Smooth muscle cell of the coronary artery (primary cell): Measurements from ENCODE around the gene LCN15. TPM values are rescaled to one million over a fixed set of nuclear protein-coding genes. Genes with fewer than 3 reads are reported as not detected.

ENCODE experiments used
- total RNA-seq: library from RNA; depleted of rRNA; stranded (reverse); fragments of >200 nt; gene quantifications from 2 replicates; pipeline ENCODE4 v1.2.3, GENCODE V29; 2014; ENCODE audit warnings: low replicate concordance

The LCN15 gene
- total RNA-seq = not detected in 2 replicates

GRCh38 chr9:136764301-136764891 lies at the start of gene LCN15:
Gene LCN15 (minus strand): TSS chr9:136764518. CDS start chr9:136764488, 30 bp downstream.

GRCh38 chr9:136807281-136808074 lies 43.2 kb upstream of the LCN15 start, which contains the start of gene RABL6:
Gene RABL6 (plus strand): TSS chr9:136807948. CDS start chr9:136808197, 249 bp downstream.

GRCh38 chr9:136796238-136796774 lies 32.0 kb upstream of the LCN15 start, which contains the start of gene CCDC183:
Gene CCDC183 (plus strand): TSS chr9:136796338. CDS start chr9:136796398, 60 bp downstream.

GRCh38 chr9:136790640-136791515 lies 26.6 kb upstream of the LCN15 start, which contains the start of gene TMEM141:
Gene TMEM141 (plus strand): TSS chr9:136791344. CDS start chr9:136791371, 27 bp downstream.

GRCh38 chr9:136748201-136748600 lies 16.1 kb downstream of the LCN15 start, which contains the start of gene LCN6:
Gene LCN6 (minus strand): TSS chr9:136748525. CDS start chr9:136748483, 42 bp downstream.

GRCh38 chr9:136742591-136743391 lies 21.5 kb downstream of the LCN15 start, which contains the start of gene LCN10:
Gene LCN10 (minus strand): TSS chr9:136742940. CDS start chr9:136742903, 37 bp downstream.

GRCh38 chr9:136711751-136712689 lies 52.3 kb downstream of the LCN15 start, which contains the start of gene DIPK1B:
Gene DIPK1B (plus strand): TSS chr9:136712572. CDS start chr9:136712666, 94 bp downstream.

Other genes starting within 250 kb of the LCN15 start
- gene NOTCH1, start 218.5 kb downstream of the LCN15 start, total RNA-seq = 11.8 and 12.8 TPM in 2 replicates
- 16.5 and 38.5 TPM in 2 replicates for gene EGFL7, start 101.6 kb downstream of the LCN15 start, total RNA-seq
- gene AGPAT2, start 77.1 kb downstream of the LCN15 start, total RNA-seq = 32.1 and 44.6 TPM in 2 replicates
- 1.1 and 16.6 TPM in 2 replicates for gene DIPK1B, start 51.9 kb downstream of the LCN15 start, total RNA-seq
- gene LCN10, start 21.6 kb downstream of the LCN15 start, total RNA-seq = not detected in 2 replicates
- not detected in 2 replicates for gene LCN6, start 16.0 kb downstream of the LCN15 start, total RNA-seq
- gene LCN8, start 6.3 kb downstream of the LCN15 start, total RNA-seq = not detected in 2 replicates
- gene TMEM141, start 26.8 kb upstream of the LCN15 start, total RNA-seq = 36.9 and 88.0 TPM in 2 replicates
- 0.30 and 2.2 TPM in 2 replicates for gene CCDC183, start 31.8 kb upstream of the LCN15 start, total RNA-seq
- gene RABL6, start 43.4 kb upstream of the LCN15 start, total RNA-seq = 45.7 and 60.1 TPM in 2 replicates
- 0.90 and 1.6 TPM in 2 replicates for gene AJM1, start 78.0 kb upstream of the LCN15 start, total RNA-seq
- 229 and 269 TPM in 2 replicates for gene PHPT1, start 84.9 kb upstream of the LCN15 start, total RNA-seq
- 0.59 and 0.75 TPM in 2 replicates for gene MAMDC4, start 87.8 kb upstream of the LCN15 start, total RNA-seq
- 483 and 575 TPM in 2 replicates for gene EDF1, start 101.8 kb upstream of the LCN15 start, total RNA-seq
- 6.7 and 9.3 TPM in 2 replicates for gene TRAF2, start 122.0 kb upstream of the LCN15 start, total RNA-seq
- gene FBXW5, start 180.2 kb upstream of the LCN15 start, total RNA-seq = 139 and 223 TPM in 2 replicates
- not detected in 2 replicates for gene C8G, start 180.7 kb upstream of the LCN15 start, total RNA-seq
- gene LCN12, start 187.8 kb upstream of the LCN15 start, total RNA-seq = not detected in 2 replicates
- 1.1 and 33.0 TPM in 2 replicates for gene PTGDS, start 213.0 kb upstream of the LCN15 start, total RNA-seq
- gene LCNL1, start 218.5 kb upstream of the LCN15 start, total RNA-seq = 0.15 and 6.1 TPM in 2 replicates
- gene PAXX, start 227.9 kb upstream of the LCN15 start, total RNA-seq = 4.6 and 11.6 TPM in 2 replicates
- 1.3 and 4.6 TPM in 2 replicates for gene CLIC3, start 232.1 kb upstream of the LCN15 start, total RNA-seq